ENCODE results near the gene ETS2.
"Not testable (repeated sequence)": the region's sequence is repeated elsewhere in the genome, so short reads cannot be mapped to it uniquely, and the experiment has no call there.

ETS2 gene

GRCh38 chr21:38834725-38835124 lies 29.0 kb downstream of the ETS2 start:
- DNase-seq = no peak

GRCh38 chr21:38837806-38838461 lies 32.2 kb downstream of the ETS2 start:
- DNase-seq = no peak

- no peak for DNase-seq
These were observed 33.0 kb downstream of the ETS2 start for GRCh38 chr21:38838598-38839327.

- DNase-seq = no peak
These were observed 33.9 kb downstream of the ETS2 start for GRCh38 chr21:38839328-38840286.

- DNase-seq = no peak
These were observed 34.9 kb downstream of the ETS2 start for GRCh38 chr21:38840456-38841300.

- no peak for DNase-seq
These were observed 35.7 kb downstream of the ETS2 start for GRCh38 chr21:38841472-38841871.

- no peak for DNase-seq
These were observed 36.4 kb downstream of the ETS2 start for GRCh38 chr21:38842079-38842478.

GRCh38 chr21:38843379-38843778 lies 37.6 kb downstream of the ETS2 start:
- DNase-seq = no peak

GRCh38 chr21:38843806-38844503 lies 38.2 kb downstream of the ETS2 start:
- no peak for DNase-seq

- not testable (repeated sequence) for DNase-seq
These were observed 39.6 kb downstream of the ETS2 start for GRCh38 chr21:38845374-38845773.

- DNase-seq = no peak
These were observed 41.8 kb downstream of the ETS2 start for GRCh38 chr21:38847556-38847955.

GRCh38 chr21:38848187-38848609 lies 42.5 kb downstream of the ETS2 start:
- DNase-seq = no peak

GRCh38 chr21:38849776-38850175 lies 44.0 kb downstream of the ETS2 start:
- no peak for DNase-seq

- no peak for DNase-seq
These were observed 44.7 kb downstream of the ETS2 start for GRCh38 chr21:38850277-38850951.

- no peak for DNase-seq
These were observed 45.4 kb downstream of the ETS2 start for GRCh38 chr21:38851101-38851500.

GRCh38 chr21:38852278-38852677 lies 46.5 kb downstream of the ETS2 start:
- no peak for DNase-seq

- no peak for DNase-seq
These were observed 47.0 kb downstream of the ETS2 start for GRCh38 chr21:38852708-38853107.

GRCh38 chr21:38853421-38853919 lies 47.7 kb downstream of the ETS2 start:
- DNase-seq = no peak

- DNase-seq = no peak
These were observed 51.6 kb downstream of the ETS2 start for GRCh38 chr21:38857152-38857825.
